GM15510 (cell line): ENCODE measurements around the gene RASA4B.
"Not testable (repeated sequence)": the region's sequence is repeated elsewhere in the genome, so short reads cannot be mapped to it uniquely, and the experiment has no call there.

Experiments used
- POLR2A ChIP-seq: IDR thresholded peaks from 3 replicates; pipeline ENCODE4 v1.6.1; 2011; ENCODE audit warnings: borderline replicate concordance; ENCODE audit not compliant: insufficient read length; ENCODE audit errors: extremely low read depth

The RASA4B gene

GRCh38 chr7:102517550-102518147 lies at the start of gene RASA4B:
TSS of gene RASA4B (minus strand) at chr7:102517777. CDS start at chr7:102517710, 67 bp downstream.
- TF ChIP-seq POLR2A, result not testable (repeated sequence)

GRCh38 chr7:102550808-102551422 lies 33.3 kb upstream of the RASA4B start, which contains the start of gene SPDYE2:
TSS of gene SPDYE2 (plus strand) at chr7:102551226. CDS start at chr7:102553256, 2,030 bp downstream.
- TF ChIP-seq POLR2A, result not testable (repeated sequence)

DNA sequence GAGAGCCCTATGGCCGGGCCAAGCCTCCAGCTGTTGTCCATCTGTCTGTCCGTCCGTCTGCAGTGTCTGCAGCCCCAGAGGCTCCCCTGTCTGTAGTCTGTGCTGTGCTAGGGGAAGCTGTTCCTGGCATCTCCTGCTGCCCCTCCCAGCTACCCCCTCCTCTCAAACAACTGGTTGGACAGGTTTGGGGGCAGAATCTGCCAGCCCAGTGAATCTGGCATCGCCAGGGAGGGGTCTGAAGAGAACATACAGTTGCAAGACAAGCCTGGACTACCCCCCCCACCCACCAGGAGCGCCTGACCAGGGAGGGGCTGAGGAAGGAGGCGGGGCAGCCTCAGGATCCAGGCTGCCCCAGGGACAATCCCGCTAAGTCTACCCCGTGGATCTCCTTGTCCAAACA lies 26.0 kb upstream of the RASA4B start, which contains the start of gene UPK3BL2:
UPK3BL2 (minus strand) TSS at position 101 of the 400 bp plus-strand sequence; CDS start at position 41, 60 bp downstream.
- not testable (repeated sequence) for TF ChIP-seq POLR2A

GRCh38 chr7:102478314-102479208 lies 39.0 kb downstream of the RASA4B start, which contains the start of gene POLR2J:
TSS of gene POLR2J (minus strand) at chr7:102478922. CDS start at chr7:102478860, 62 bp downstream.
- peak; percentile 39 for TF ChIP-seq POLR2A

DNA sequence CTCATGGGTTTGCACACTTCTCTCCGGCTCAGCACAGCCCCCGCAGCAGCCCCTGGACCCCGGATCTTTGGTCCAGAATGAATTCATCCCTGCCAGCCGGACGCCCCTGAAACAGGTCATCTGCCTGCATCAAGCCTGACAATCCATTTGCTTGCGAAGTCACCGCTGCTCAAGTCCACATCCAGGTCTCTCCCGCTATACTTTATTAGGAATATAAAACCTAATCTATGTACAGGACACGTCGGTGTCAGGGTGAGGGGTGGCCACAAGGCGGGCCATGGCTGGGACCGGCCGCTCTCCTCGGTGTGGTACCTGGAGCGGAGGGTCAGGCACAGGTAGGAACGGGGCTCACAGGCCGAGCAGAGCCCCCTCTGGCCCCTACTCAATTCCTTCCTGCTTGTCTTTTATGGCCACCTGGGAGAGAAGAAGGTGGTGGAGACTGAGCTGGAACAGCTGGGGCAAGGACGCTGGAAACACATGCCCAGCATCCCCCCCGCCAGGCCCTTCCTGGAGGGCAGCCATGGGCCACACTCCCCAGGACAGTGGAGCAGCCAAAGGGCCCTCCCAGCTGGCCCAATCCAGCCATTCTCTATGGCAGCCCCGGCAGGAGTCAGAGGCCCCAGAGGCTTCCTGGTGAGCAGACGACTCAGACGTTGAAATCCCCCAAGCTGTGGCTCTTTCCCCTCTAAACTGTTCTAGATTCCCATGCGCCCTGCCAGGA lies 44.1 kb downstream of the RASA4B start:
- TF ChIP-seq POLR2A, result no peak

GRCh38 chr7:102472126-102473041 lies 45.2 kb downstream of the RASA4B start:
- no peak for TF ChIP-seq POLR2A

- TF ChIP-seq POLR2A, result no peak
These were observed 45.8 kb downstream of the RASA4B start for GRCh38 chr7:102471791-102472125.

DNA sequence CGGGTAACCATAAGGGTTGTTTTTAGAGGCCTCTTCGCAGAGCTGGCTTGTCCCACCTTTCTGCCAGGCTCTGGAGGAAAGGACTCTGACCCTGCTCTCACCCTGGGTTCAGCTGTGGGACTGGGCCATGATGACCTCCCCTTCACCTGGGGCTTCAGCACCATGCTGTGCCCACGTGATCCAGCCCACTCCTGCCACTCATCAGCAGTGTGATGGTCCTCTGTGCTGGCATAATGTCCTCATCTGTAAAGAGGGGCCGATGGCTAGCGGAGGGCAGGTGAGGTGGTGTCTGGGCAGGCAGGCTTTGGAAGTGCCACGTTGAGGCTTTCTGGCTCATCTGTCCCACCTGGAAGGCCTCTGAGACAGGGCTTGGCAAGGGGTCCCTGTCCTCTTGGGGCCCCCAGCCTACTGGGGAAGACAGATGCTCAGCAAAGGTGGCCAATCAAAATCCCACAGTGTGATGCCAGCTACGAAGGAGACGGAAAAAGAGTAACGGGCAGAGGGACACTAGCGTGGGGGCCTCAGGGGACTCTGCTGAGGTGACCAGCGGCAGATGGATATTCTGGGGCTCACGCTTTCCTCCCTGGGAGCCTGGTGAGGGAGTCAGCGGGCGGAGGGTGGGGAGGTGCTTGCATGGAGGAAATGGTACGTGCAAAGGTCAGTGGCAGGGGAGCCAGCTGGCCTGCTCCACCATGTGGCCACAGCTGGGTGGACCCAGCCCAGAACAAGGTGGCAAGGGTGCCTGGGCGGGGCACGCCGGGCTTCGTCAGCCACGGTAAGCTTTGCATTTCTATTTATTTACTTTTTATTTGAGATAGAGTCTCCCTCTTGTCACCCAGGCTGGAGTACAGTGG lies 47.4 kb downstream of the RASA4B start:
- TF ChIP-seq POLR2A, result no peak

- no peak for TF ChIP-seq POLR2A
These were observed 48.1 kb downstream of the RASA4B start for GRCh38 chr7:102469351-102469971.

DNA sequence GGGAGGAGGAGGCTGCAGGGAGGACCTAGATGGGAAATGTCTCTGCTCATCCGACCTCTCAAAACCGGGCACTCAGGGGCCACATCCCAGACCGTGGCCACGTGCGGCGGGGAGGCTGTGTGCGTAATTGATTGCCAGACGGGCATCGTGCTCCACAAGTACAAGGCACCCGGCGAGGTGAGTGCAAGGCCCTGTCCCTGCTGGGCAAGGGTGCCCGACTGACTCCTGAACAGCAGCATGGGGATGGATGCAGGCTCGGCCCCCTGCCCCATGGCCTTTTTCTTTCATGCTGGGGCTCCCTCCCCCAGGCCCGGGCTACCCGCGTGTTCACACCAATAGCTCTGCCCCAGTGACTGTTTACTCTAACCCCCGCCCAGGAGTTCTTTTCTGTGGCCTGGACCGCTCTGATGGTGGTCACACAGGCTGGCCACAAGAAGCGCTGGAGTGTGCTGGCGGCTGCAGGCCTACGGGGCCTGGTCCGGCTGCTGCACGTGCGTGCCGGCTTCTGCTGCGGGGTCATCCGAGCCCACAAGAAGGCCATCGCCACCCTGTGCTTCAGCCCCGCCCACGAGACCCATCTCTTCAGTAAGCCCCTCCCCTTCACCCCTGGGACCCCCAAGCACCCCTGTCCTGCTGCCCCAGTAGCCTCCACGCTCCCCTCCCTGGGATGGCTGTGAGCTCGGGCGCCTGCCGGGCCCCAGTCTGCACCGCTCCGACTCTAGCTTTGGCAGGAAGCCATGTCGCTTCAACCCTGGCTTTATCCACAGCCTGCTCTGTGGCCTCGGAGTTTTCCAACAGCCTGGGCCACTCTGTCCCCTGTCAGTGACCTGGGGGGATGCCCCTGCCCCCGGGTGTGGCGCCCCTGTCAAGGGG lies 48.9 kb downstream of the RASA4B start:
- no peak for TF ChIP-seq POLR2A

GRCh38 chr7:102467581-102468477 lies 49.7 kb downstream of the RASA4B start:
- TF ChIP-seq POLR2A, result no peak

DNA sequence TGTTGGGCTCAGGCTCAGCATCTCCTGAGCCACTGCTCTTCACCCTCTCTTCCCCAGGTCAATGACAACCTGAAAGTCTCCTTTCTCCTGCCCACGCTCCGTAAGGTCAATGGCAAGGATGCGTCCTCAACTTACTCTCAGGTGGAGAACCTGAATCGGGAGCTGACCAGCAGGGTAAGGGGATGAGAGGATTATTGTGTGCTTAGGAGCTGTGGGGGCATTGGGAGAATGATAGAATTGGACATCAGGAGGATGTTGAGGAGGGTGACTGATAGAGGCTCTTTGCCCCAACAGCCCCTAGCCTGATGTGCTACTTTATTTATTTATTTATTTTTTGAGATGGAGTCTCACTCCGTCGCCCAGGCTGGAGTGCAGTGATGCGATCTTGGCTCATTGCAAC lies 51.5 kb downstream of the RASA4B start:
- TF ChIP-seq POLR2A, result no peak
